ENCODE measurements around the gene SUV39H2.
"Not testable (repeated sequence)": the region's sequence is repeated elsewhere in the genome, so short reads cannot be mapped to it uniquely, and the experiment has no call there.

DNA sequence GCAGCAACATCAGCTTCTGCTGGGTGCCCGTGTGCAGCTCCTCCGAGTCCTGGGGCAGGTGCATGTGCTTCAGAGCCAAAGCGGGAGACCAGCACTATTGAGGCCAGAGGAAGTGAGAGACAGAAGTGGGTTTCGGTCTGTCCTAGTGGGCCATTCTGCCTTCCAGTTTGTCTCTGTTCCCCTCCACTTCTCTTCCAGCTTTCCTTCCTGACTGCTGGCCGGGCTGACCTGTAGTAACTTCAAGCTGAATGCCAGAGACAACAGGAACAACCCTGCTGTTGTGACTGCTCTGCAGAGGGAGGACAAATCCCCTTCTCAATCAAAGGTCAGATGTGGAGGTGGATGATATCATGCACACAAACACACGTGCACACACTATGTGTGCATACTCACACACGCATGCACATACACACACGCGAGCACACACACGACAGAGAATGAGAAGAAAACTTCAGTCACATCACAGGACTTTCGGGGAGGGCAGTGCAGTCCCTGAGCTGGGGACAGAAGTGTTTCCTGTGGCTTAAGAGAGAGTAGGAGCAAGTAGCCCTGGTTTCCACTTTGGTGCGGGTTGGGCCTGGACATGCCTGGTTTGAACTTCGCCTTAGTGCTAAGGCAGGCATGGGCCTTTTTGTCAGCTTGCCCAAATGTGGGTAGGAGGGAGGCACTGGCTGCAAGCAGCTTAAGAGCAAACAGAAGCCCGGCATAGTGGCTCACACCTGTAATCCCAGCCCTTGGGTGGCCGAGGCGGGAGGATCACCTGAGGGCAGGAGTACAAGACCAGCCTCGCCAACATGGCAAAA is 63.7 kb downstream of the SUV39H2 start:
- TF ChIP-seq, protein P1, sequence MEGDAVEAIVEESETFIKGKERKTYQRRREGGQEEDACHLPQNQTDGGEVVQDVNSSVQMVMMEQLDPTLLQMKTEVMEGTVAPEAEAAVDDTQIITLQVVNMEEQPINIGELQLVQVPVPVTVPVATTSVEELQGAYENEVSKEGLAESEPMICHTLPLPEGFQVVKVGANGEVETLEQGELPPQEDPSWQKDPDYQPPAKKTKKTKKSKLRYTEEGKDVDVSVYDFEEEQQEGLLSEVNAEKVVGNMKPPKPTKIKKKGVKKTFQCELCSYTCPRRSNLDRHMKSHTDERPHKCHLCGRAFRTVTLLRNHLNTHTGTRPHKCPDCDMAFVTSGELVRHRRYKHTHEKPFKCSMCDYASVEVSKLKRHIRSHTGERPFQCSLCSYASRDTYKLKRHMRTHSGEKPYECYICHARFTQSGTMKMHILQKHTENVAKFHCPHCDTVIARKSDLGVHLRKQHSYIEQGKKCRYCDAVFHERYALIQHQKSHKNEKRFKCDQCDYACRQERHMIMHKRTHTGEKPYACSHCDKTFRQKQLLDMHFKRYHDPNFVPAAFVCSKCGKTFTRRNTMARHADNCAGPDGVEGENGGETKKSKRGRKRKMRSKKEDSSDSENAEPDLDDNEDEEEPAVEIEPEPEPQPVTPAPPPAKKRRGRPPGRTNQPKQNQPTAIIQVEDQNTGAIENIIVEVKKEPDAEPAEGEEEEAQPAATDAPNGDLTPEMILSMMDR (optimal IDR thresholded peaks at IDR 0.05 in 1 of 3, IDR thresholded peaks at IDR 0.05 in 1 of 3, conservative IDR thresholded peaks at IDR 0.05 in 1 of 3; ENCODE audit: extremely low read depth in 1 of 3, insufficient read depth in 2 of 3, low read length in 3 of 3): not testable (repeated sequence)
- TF ChIP-seq EZH2 (IDR thresholded peaks at IDR 0.05; ENCODE audit: low read length): not testable (repeated sequence)
